NCI-H524 (cell line): ENCODE results near the gene VGLL1.

Experiments
- DNase-seq, 2 experiments: peaks; one replicate each; lab custom pipeline; 2025; lab: John Stamatoyannopoulos, UW

Gene VGLL1

GRCh38 chrX:136531951-136532350, at the start of gene VGLL1:
TSS of gene VGLL1 (plus strand) at chrX:136532215. CDS start at chrX:136536021, 3,806 bp downstream.
- DNase-seq, result no peak

GRCh38 chrX:136487647-136488046, 44.4 kb upstream of the VGLL1 start, which contains the start of gene BRS3:
TSS of gene BRS3 (plus strand) at chrX:136487947. CDS start at chrX:136488115, 168 bp downstream.
- peak in 1 of 2 experiments; percentile 28 for DNase-seq

GRCh38 chrX:136488706-136489105, 43.3 kb upstream of the VGLL1 start:
- DNase-seq, result peak in 1 of 2 experiments; percentile 8

GRCh38 chrX:136491832-136492231, 40.2 kb upstream of the VGLL1 start:
- no peak for DNase-seq

- no peak for DNase-seq
These were observed 39.0 kb upstream of the VGLL1 start for GRCh38 chrX:136493011-136493410.

- no peak for DNase-seq
These were observed 37.0 kb upstream of the VGLL1 start for GRCh38 chrX:136495043-136495442.

GRCh38 chrX:136496186-136496763, 35.7 kb upstream of the VGLL1 start:
- no peak for DNase-seq

GRCh38 chrX:136496764-136497555, 35.1 kb upstream of the VGLL1 start:
- peak; percentile 90 to 95 for DNase-seq

- DNase-seq, result peak; percentile 58 to 61
These were observed 34.4 kb upstream of the VGLL1 start, which contains the start of gene HTATSF1 for GRCh38 chrX:136497556-136498052. TSS of gene HTATSF1 (plus strand) at chrX:136497592. CDS start at chrX:136497685, 93 bp downstream.

- DNase-seq, result no peak
These were observed 12.9 kb upstream of the VGLL1 start for GRCh38 chrX:136519069-136519468.

GRCh38 chrX:136523770-136524169, 8.2 kb upstream of the VGLL1 start:
- DNase-seq, result no peak

- no peak for DNase-seq
These were observed 6.0 kb upstream of the VGLL1 start for GRCh38 chrX:136525738-136526606.

GRCh38 chrX:136528645-136529315, 3.2 kb upstream of the VGLL1 start:
- no peak for DNase-seq

- no peak for DNase-seq
These were observed 2.2 kb upstream of the VGLL1 start for GRCh38 chrX:136529795-136530194.

- DNase-seq, result no peak
These were observed 2.1 kb downstream of the VGLL1 start for GRCh38 chrX:136534131-136534530.

- no peak for DNase-seq
These were observed 6.8 kb downstream of the VGLL1 start for GRCh38 chrX:136538811-136539210.

GRCh38 chrX:136540226-136540625, 8.2 kb downstream of the VGLL1 start:
- DNase-seq, result no peak

- no peak for DNase-seq
These were observed 9.3 kb downstream of the VGLL1 start for GRCh38 chrX:136541294-136541693.

GRCh38 chrX:136542281-136542680, 10.3 kb downstream of the VGLL1 start:
- no peak for DNase-seq

GRCh38 chrX:136546371-136546781, 14.4 kb downstream of the VGLL1 start:
- no peak for DNase-seq

GRCh38 chrX:136549226-136549625, 17.2 kb downstream of the VGLL1 start:
- DNase-seq, result peak in 1 of 2 experiments; percentile 42
